PFSK-1 (cell line): Measurements from ENCODE around the gene EIF4B.

Experiments used
- FOXP2 ChIP-seq: optimal IDR thresholded peaks from 2 replicates; pipeline ENCODE3; 2011; ENCODE audit warnings: borderline replicate concordance, control low read depth, inconsistent platforms; ENCODE audit not compliant: insufficient read depth; ENCODE audit errors: extremely low read length, extremely low read depth
- POLR2AphosphoS5 ChIP-seq: IDR thresholded peaks from 2 replicates; pipeline ENCODE4 v1.6.1; 2012; ENCODE audit warnings: low read depth, mild to moderate bottlenecking, control low read depth, low read length, moderate library complexity
- SIN3A ChIP-seq: IDR thresholded peaks from 2 replicates; pipeline ENCODE4 v1.6.1; 2012; ENCODE audit warnings: mild to moderate bottlenecking, low read length, moderate library complexity, borderline replicate concordance; ENCODE audit not compliant: insufficient read depth
- TAF1 ChIP-seq: IDR thresholded peaks from 2 replicates; pipeline ENCODE4 v1.6.1; 2012; ENCODE audit warnings: low read length, control low read depth, borderline replicate concordance; ENCODE audit not compliant: insufficient read depth
- TF ChIP-seq, protein P1 (sequence below), 2 experiments: IDR thresholded peaks; 2 replicates each; pipeline versions ENCODE4 v1.6.1 to v1.8.0; 2011 to 2012; ENCODE audit warnings: low read depth in 2 of 2, low read length in 2 of 2, control low read depth in 1 of 2, inconsistent platforms in 1 of 2, mild to moderate bottlenecking in 1 of 2, moderate library complexity in 1 of 2; ENCODE audit not compliant: insufficient read depth in 1 of 2

The EIF4B gene

DNA sequence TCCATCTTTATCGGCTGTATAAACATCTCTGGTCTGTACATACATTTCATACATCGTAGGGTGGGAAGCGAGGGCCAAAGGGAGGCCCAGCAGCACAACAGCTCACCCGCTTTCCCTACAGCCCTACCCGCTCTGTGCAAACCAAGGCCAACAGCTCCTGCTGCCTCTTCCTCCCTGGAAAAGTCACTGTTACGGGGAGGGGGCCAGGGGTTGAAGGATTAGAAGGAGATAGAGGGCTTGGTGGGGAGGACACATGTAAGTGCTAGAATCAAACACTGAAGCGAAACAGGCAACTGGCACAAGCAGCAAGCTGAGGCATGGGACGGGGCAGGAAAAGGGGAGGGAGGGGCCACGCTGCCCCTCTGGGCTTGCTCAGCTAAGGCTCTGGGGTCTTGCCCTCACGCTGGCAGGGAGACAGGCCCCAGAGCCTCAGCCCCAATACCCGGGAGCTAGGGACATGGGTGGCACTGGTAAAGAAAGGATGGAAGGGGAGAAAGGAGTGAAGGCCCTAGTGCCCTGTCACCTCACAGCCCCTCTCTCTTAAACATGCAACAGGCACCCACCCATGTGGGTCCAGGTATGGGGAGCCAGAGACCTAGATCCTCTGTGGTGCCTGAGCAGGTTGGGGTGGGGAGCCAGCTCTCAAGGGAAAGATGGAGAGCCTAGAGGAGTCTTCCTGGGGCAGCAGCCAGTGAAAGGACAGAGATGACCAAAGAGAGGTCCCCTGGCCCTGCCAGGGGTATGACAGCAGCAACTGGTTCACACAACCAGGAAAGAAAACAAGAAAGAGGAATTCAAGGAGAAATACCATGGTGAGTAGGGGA is 58.6 kb downstream of the EIF4B start:
- TF ChIP-seq FOXP2: no peak
- TF ChIP-seq POLR2AphosphoS5: no peak
- TF ChIP-seq, protein P1, sequence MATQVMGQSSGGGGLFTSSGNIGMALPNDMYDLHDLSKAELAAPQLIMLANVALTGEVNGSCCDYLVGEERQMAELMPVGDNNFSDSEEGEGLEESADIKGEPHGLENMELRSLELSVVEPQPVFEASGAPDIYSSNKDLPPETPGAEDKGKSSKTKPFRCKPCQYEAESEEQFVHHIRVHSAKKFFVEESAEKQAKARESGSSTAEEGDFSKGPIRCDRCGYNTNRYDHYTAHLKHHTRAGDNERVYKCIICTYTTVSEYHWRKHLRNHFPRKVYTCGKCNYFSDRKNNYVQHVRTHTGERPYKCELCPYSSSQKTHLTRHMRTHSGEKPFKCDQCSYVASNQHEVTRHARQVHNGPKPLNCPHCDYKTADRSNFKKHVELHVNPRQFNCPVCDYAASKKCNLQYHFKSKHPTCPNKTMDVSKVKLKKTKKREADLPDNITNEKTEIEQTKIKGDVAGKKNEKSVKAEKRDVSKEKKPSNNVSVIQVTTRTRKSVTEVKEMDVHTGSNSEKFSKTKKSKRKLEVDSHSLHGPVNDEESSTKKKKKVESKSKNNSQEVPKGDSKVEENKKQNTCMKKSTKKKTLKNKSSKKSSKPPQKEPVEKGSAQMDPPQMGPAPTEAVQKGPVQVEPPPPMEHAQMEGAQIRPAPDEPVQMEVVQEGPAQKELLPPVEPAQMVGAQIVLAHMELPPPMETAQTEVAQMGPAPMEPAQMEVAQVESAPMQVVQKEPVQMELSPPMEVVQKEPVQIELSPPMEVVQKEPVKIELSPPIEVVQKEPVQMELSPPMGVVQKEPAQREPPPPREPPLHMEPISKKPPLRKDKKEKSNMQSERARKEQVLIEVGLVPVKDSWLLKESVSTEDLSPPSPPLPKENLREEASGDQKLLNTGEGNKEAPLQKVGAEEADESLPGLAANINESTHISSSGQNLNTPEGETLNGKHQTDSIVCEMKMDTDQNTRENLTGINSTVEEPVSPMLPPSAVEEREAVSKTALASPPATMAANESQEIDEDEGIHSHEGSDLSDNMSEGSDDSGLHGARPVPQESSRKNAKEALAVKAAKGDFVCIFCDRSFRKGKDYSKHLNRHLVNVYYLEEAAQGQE (IDR thresholded peaks at IDR 0.05; ENCODE audit: insufficient read depth in 1 of 2, low read depth in 2 of 2, low read length in 2 of 2): no peak
- TF ChIP-seq SIN3A: no peak
- TF ChIP-seq TAF1: no peak

DNA sequence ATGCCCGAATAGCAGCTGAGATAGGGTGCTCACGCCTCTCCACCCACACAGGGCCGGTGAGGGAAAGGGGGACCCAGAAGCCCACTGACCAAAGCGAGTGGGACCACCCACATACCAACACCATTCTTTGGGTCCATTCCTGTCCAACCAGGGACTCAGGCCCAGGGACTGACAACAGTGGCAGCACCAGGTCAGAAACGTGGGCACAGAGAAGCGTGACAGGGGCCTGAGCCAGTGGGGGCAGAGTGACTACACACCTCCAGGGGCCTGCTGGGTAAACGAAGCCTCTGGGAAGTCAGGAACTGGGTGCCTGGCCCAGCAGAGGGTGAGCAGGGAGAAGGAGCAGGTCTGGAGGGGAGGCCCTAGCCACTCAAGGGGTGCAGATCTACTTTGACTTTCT is 59.2 kb downstream of the EIF4B start:
- no peak for TF ChIP-seq SIN3A
- no peak for TF ChIP-seq FOXP2
- TF ChIP-seq, protein P1 (IDR thresholded peaks at IDR 0.05; ENCODE audit: insufficient read depth in 1 of 2, low read depth in 2 of 2, low read length in 2 of 2): no peak
- TF ChIP-seq POLR2AphosphoS5: no peak
- no peak for TF ChIP-seq TAF1

DNA sequence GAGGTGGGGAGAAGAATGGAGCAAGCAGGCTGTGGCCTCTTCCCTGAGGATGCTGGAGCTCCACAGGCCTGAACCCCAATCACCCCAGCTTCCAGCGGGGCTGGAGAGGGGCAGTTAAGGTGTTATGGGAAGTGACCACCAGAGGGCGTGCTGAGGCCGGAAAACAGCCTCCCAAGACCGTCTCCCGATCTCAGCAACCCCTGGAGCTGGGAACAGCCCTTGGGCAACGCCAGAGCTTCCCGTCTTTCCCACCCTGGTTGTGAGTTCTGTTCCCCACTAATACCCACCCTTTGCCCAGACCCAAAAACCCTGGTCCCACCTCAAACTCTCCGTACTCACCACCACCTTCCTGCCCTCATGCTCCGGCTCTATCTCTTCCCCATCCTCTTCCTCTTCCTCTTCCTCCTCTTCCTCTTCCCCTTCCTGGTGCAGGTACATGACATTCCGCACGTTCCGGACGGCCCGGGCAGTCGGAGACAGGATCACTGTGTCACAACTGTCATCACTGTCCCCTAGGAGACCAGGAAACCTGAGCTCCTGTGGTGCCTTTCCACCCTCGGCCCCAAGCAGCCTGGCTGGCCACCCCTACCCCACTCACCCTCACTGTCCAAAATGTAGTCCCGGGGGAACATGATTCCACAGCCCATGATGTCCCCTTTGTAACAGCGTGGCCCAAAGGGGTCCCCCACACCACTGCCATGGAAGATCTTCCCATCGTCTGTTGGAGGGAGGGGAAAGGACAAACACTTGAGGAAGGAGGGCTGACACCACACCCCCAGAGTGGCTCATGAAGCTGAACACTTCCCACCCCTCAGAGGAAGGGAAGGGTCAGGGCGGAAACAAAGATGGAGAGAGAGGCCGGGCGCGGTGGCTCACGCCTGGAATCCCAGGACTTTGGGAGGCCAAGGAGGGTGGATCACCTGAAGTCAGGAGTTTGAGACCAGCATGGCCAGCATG is 60.0 kb downstream of the EIF4B start:
- peak; percentile 22 for TF ChIP-seq FOXP2
- TF ChIP-seq, protein P1 (IDR thresholded peaks at IDR 0.05; ENCODE audit: insufficient read depth in 1 of 2, low read depth in 2 of 2, low read length in 2 of 2): no peak

DNA sequence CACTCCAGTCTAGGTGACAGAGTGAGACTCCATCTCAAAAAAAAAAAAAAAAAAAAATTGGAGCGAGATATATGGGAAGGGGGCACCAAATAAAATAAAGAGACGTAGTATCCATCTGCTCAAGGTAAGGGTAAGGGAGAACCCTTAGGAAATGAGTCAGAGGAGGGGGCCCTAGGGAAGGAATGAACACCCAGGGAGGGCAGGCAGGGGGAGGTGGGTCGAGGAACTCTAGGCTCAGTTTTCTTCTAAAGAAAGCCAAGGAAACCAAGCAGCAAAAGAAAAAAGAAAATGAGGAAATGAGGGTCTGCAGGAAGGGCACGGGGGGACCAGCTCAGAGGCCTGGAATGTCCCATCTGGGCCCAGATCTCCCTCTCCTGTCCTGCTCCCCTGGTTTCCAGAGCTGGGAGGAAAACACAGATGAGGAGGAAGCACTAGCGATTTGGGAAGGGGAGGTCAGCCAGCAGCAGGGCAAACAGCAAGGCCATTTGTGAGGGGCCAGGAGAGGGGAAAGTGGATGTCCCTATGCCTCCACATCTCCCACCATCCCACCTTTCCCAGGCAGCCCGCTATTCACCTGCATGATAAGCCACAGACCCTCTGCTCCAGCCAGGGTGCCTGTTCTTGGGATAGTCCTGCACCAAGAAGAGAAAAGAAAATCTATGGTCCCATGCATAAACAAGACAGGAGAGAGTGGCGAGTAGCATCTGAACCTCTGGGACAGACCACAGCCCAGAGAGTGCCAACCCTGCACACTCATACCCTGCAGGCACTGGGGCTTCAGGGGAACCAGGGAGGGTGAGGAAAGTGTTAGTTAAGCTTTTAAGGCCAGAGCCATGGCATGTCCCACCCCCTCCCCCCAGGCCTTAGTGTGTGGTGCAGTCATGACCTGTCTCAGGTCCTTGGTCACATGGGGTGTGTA is 61.1 kb downstream of the EIF4B start:
- no peak for TF ChIP-seq POLR2AphosphoS5
- TF ChIP-seq, protein P1 (IDR thresholded peaks at IDR 0.05; ENCODE audit: insufficient read depth in 1 of 2, low read depth in 2 of 2, low read length in 2 of 2): no peak
- no peak for TF ChIP-seq SIN3A
- no peak for TF ChIP-seq TAF1
- TF ChIP-seq FOXP2: no peak
